Transverse colon (tissue), 4 donors: Measurements from ENCODE around the gene MBNL1. TPM values are rescaled to one million over a fixed set of nuclear protein-coding genes. Genes with fewer than 3 reads are reported as not detected.
A peak's percentile ranks its signal among the peaks of the same experiment; 100 is the strongest.
"Not testable (repeated sequence)": the region's sequence is repeated elsewhere in the genome, so short reads cannot be mapped to it uniquely, and the experiment has no call there.

Experiments
- DNase-seq: peaks from one replicate; pipeline ENCODE4 v3.0.0-alpha.2; 2019
- H3K27ac ChIP-seq, 4 donors: fragments of 200-600 bp; sonication (generic); 2 replicates each; pipeline ENCODE4 v1.5.1; 2016 to 2018; ENCODE audit warnings: inconsistent platforms in 4 of 4
- H3K27me3 ChIP-seq: fragments of 200-600 bp; sonication (generic); 2 replicates; pipeline ENCODE4 v1.5.1; 2017; ENCODE audit warnings: inconsistent platforms
- H3K36me3 ChIP-seq, 4 donors: fragments of 200-600 bp; sonication (generic); 2 replicates each; pipeline ENCODE4 v1.5.1; 2017 to 2019; ENCODE audit warnings: inconsistent platforms in 4 of 4
- H3K4me1 ChIP-seq, 4 donors: fragments of 200-600 bp; sonication (generic); 2 replicates each; pipeline ENCODE4 v1.5.1; 2017 to 2020; ENCODE audit warnings: inconsistent platforms in 4 of 4
- H3K4me3 ChIP-seq, 4 donors: fragments of 200-600 bp; sonication (generic); 1 replicate in 1 of 4; 2 replicates in 3 of 4; pipeline versions ENCODE4 v1.5.1 to v1.6.1; 2017 to 2019; ENCODE audit warnings: inconsistent platforms in 4 of 4
- H3K9me3 ChIP-seq, 2 donors: fragments of 200-600 bp; sonication (generic); 2 replicates each; pipeline ENCODE4 v1.5.1; 2017 to 2019; ENCODE audit warnings: inconsistent platforms in 2 of 2
- EP300 ChIP-seq: sonication (generic); formaldehyde crosslinking; IDR thresholded peaks from one replicate; pipeline ENCODE4 v1.6.1; 2017; ENCODE audit warnings: antibody characterized with exemption, low read depth
- POLR2A ChIP-seq: fragments of 450-650 bp; IDR thresholded peaks from one replicate; pipeline ENCODE4 v1.6.1; 2016; ENCODE audit warnings: antibody characterized with exemption, mild to moderate bottlenecking, moderate library complexity
- POLR2AphosphoS5 ChIP-seq, 3 donors: sonication (generic); formaldehyde crosslinking; IDR thresholded peaks; one replicate each; pipeline ENCODE4 v1.6.1; 2016; ENCODE audit warnings: antibody characterized with exemption in 3 of 3
- whole genome bisulfite sequencing, 2 donors: methylation state at CpG; one replicate each; pipeline ENCODE4 v1.1.5; 2018; ENCODE audit warnings: low coverage in 1 of 2; 5-methylcytosine and 5-hydroxymethylcytosine counted together
- in situ Hi-C, 4 donors: fragments of 200-750 bp; cut with MboI; loops; one replicate each; pipeline versions ENCODE4 v1.15.0 to v1.15.1; 2017; ENCODE audit warnings: low sequenced_read_pairs in 3 of 4, low pct_ligation_motif_present in 1 of 4, low pct_unique_long_range_greater_than_20kb in 1 of 4
- intact Hi-C: fragments of 100-400 bp; cut with DNase I; formaldehyde crosslinking; loops from one replicate; pipeline ENCODE4 v1.15.1; 2023; ENCODE audit warnings: low total_unique reads
- total RNA-seq, 4 donors: library from RNA; depleted of rRNA; stranded (reverse); fragments of >200 nt; gene quantifications; one replicate each; pipeline ENCODE4 v1.1.0, GENCODE V29; 2016
- TF ChIP-seq, protein P1 (sequence below), 5 experiments: fragments of 200-600 bp in 3 of 5; fragments of 450-650 bp in 2 of 5; sonication (generic) in 3 of 5; IDR thresholded peaks; 1 replicate in 2 of 5; 2 replicates in 3 of 5; pipeline ENCODE4 v1.5.1; 2016 to 2017; ENCODE audit warnings: antibody characterized with exemption in 5 of 5, inconsistent platforms in 3 of 5, mild to moderate bottlenecking in 2 of 5, moderate library complexity in 1 of 5

MBNL1 gene
- total RNA-seq, 4 donors from 2014 or later, result 232 to 658 (median 509) TPM

DNA sequence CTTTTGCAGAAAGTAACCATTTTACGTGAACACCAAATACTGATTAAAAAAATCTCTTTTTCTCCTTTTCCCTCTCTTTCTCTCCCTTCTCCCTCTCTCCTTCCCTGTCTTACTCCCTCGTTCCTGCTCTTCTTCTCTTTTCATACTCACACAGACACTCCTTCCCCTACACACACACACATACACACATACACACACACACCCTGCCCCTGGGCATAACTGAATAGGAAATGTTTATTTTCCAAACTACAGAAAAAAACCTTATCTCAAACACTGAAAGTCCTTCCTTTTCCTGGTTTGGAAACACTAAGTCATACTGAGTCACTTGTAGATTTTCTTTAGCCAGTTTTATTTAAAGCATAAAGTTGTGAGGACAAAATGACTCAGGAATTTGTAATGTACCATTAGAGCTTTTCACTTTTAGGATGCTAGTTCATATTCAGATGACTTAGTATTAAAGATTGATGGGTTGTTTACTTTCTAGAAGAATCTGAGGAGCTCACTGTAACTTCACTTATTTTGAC lies 62.4 kb downstream of the MBNL1 start:
- H3K9me3 ChIP-seq, result no peaks in the 10 kb centered on the region
- WGBS, 2 donors, result 45 to 57% methylated on average over 2 of the region's 2 CpGs
- H3K27me3 ChIP-seq, result no peaks in the 10 kb centered on the region
- in situ Hi-C loops (no loop called here), intact Hi-C loops (no loop called here)
- no peak for DNase-seq
- H3K4me3 ChIP-seq, result no peak overlapping the region
- TF ChIP-seq POLR2AphosphoS5 (IDR thresholded peaks at IDR 0.05) (no peak), POLR2A (no peak)
- H3K4me1 ChIP-seq, result peaks cover 26 to 85% (median 40%) of the 10 kb centered on the region in 4 donors
- no peaks in the 10 kb centered on the region for H3K36me3 ChIP-seq
- peak overlapping the region; percentile 55 to 74 (median 68) for H3K27ac ChIP-seq

DNA sequence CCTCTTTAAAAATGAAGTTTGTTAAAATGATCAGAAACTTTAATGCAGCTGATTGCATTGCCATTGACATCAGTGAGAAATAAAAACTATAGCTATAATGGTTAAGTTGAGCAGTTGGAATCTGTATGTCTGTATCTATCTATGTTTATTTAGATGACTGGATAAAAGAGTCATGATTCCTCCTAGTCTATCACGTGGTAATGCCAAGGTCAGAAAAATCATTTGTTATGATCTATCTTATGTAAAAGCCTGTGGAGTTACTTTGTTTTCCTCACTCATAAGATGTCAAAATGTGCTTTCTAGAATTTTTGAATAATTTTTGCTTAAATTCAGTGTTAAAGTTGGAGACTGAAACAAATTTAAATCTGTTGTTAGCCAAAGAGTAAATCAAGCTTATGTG lies 63.3 kb downstream of the MBNL1 start:
- in situ Hi-C loops, result no loop called here
- Histone ChIP-seq H3K9me3 (no peaks in the 10 kb centered on the region), H3K27ac (peak overlapping the region; percentile 55 to 74 (median 68)), H3K4me1 (peaks cover 29 to 89% (median 43%) of the 10 kb centered on the region in 4 donors), H3K36me3 (no peaks in the 10 kb centered on the region), H3K27me3 (no peaks in the 10 kb centered on the region), H3K4me3 (no peak overlapping the region)
- no peak for TF ChIP-seq POLR2A
- TF ChIP-seq EP300, result no peak
- TF ChIP-seq, protein P1, sequence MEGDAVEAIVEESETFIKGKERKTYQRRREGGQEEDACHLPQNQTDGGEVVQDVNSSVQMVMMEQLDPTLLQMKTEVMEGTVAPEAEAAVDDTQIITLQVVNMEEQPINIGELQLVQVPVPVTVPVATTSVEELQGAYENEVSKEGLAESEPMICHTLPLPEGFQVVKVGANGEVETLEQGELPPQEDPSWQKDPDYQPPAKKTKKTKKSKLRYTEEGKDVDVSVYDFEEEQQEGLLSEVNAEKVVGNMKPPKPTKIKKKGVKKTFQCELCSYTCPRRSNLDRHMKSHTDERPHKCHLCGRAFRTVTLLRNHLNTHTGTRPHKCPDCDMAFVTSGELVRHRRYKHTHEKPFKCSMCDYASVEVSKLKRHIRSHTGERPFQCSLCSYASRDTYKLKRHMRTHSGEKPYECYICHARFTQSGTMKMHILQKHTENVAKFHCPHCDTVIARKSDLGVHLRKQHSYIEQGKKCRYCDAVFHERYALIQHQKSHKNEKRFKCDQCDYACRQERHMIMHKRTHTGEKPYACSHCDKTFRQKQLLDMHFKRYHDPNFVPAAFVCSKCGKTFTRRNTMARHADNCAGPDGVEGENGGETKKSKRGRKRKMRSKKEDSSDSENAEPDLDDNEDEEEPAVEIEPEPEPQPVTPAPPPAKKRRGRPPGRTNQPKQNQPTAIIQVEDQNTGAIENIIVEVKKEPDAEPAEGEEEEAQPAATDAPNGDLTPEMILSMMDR (IDR thresholded peaks at IDR 0.05), result no peak
- TF ChIP-seq POLR2AphosphoS5 (IDR thresholded peaks at IDR 0.05), result no peak
- intact Hi-C loops, result no loop called here
- no peak for DNase-seq
- 44 to 48% methylated on average over 1 of the region's 1 CpG for WGBS, 2 donors

DNA sequence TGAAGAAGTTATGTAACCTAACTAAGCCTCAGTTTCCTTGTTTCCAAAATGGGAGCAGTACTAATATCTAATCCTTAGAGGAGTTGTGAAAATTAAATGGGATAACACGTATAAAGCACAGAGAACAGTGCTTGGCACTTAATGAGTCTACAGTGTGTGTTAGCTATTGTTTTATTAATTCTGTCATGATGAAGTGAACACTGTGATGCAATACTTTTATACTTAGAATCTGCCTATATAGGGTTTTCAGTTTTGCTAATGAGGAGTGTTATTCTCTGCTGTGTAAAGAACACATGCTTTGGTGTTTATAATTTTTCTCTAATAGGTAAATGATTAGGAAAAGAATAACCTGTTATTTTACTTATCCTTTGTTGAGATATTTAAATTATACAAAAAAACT lies 65.2 kb downstream of the MBNL1 start:
- in situ Hi-C loops (no loop called here), intact Hi-C loops (no loop called here)
- Histone ChIP-seq H3K27me3 (no peaks in the 10 kb centered on the region), H3K4me3 (no peak overlapping the region), H3K4me1 (peaks cover 21 to 70% (median 30%) of the 10 kb centered on the region in 4 donors), H3K9me3 (no peaks in the 10 kb centered on the region), H3K36me3 (no peaks in the 10 kb centered on the region), H3K27ac (peak overlapping the region; percentile 8 to 72 (median 25))
- 77 to 80% methylated on average over 1 of the region's 1 CpG for WGBS, 2 donors
- DNase-seq, result no peak
- TF ChIP-seq POLR2AphosphoS5 (IDR thresholded peaks at IDR 0.05), result no peak
- no peak for TF ChIP-seq POLR2A
- TF ChIP-seq, protein P1 (IDR thresholded peaks at IDR 0.05), result no peak
- no peak for TF ChIP-seq EP300

- intact Hi-C loops (no loop called here), in situ Hi-C loops (no loop called here)
- Histone ChIP-seq H3K4me3 (no peak overlapping the region), H3K27ac (peak overlapping the region; percentile 3 to 72 (median 24)), H3K27me3 (no peaks in the 10 kb centered on the region), H3K4me1 (peaks cover 21 to 68% (median 26%) of the 10 kb centered on the region in 4 donors), H3K9me3 (no peaks in the 10 kb centered on the region), H3K36me3 (no peaks in the 10 kb centered on the region)
- 64 to 81% methylated on average over 3 of the region's 3 CpGs for WGBS, 2 donors
- TF ChIP-seq POLR2A (no peak), POLR2AphosphoS5 (IDR thresholded peaks at IDR 0.05) (no peak), EP300 (no peak)
- no peak for DNase-seq
Observed at GRCh38 chr3:152334761-152335160, 66.0 kb downstream of the MBNL1 start.

DNA sequence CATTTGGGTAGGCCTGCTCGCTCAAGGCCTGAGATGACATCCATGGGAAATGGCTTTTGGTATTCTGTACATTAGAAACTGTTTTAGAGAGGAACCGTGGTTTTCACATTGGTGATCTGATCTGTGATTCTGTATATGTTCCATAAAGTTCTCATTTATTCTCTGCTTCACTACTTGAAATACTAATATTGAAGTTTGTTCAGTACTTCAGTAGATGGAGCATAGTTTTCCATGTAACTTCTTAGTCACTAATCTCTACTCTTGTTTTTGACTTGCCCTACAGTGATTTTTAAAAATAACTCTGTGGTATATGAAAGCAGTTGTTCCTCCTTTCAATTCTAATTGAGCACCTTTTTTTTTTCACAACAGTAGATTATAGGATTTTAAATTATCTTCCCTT lies 66.5 kb downstream of the MBNL1 start:
- no peak for DNase-seq
- 90% methylated on average over 2 of the region's 2 CpGs; no CpG with 5 or more reads in 1 of the 2 donors for WGBS, 2 donors
- intact Hi-C loops (no loop called here), in situ Hi-C loops (no loop called here)
- Histone ChIP-seq H3K9me3 (no peaks in the 10 kb centered on the region), H3K4me1 (peaks cover 19 to 65% (median 22%) of the 10 kb centered on the region in 4 donors), H3K4me3 (no peak overlapping the region), H3K27ac (peak overlapping the region in 3 of 4 donors; percentile 3 to 72 (median 39)), H3K36me3 (no peaks in the 10 kb centered on the region), H3K27me3 (no peaks in the 10 kb centered on the region)
- TF ChIP-seq, protein P1 (IDR thresholded peaks at IDR 0.05), result no peak
- no peak for TF ChIP-seq EP300
- TF ChIP-seq POLR2AphosphoS5 (IDR thresholded peaks at IDR 0.05), result peak in 1 of 3 donors; percentile 2

DNA sequence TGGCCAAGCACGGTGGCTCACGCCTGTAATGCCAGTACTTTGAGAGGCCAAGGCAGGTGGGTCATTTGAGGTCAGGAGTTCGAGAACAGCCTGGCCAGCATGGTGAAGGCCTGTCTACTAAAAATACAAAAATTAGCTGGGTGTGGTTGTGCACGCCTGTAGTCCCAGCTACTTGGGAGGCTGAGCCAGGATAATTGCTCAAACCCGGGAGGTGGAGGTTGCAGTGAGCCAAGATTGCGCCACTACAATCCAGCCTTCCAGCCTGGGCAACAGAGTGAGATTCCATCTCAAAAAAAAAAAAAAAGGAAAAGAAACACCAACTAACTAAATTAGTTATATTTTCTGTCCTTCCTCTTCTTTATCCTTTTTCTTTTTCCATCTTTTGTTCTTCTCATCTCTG lies 68.6 kb downstream of the MBNL1 start:
- intact Hi-C loops, in situ Hi-C loops, H3K4me3 ChIP-seq, H3K36me3 ChIP-seq, DNase-seq, H3K9me3 ChIP-seq, H3K27me3 ChIP-seq: not testable (repeated sequence)
- WGBS, 2 donors, result 85% methylated on average over 5 to 6 of the region's 6 CpGs
- peaks cover 7 to 57% (median 10%) of the 10 kb centered on the region in 4 donors for H3K4me1 ChIP-seq
- H3K27ac ChIP-seq, result peak overlapping the region in 2 of 4 donors; percentile 11 to 13
